Globus pallidus (tissue), 1 donor: ENCODE results near the gene YTHDF1.

ENCODE experiments used
- DNase-seq: peaks from one replicate; pipeline ENCODE4 v3.0.0-alpha.2; 2015; ENCODE audit warnings: low spot score

YTHDF1 gene

GRCh38 chr20:63248835-63249591 is 33.1 kb upstream of the YTHDF1 start:
- DNase-seq = no peak

- DNase-seq = no peak
Observed at GRCh38 chr20:63247671-63248228, 31.8 kb upstream of the YTHDF1 start.

DNA sequence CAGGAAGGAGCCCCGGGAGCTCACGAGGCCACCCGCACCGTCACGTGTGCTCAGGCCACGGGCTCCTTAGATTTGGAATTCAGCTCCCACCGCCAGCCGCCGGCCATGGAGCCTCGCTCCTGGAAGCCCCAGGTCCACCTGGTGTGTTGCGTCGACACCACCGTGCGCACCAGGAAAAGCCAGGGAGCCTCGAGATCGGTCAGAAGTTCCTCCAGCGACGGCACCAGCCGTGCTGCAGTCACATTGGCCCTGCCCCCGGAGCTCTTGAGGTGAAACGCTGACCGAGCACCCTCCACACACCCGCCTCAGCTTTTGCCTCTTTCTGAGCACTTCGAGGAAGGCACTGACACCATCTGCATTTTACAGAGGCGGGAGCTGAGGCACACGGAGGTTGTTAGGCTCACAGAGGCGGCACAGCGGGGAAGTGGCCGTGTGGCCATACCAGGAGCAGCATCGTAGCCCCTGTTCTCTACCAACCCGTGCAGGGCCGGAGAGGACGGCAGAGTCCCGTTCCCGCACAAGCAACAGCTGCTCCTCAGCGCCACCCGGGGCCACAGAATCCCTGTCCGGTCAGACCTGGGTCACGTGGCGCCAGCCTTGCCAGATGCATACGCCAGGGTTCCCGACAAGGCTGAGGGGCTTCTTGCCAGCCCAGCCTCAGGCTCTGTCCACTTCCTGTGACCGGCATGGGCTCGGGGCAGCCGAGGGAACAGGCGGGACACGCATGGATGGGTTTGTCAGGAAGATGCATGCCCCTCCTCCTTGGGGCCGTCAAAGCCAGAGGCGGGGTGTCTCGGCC is 30.8 kb upstream of the YTHDF1 start:
- no peak for DNase-seq

DNA sequence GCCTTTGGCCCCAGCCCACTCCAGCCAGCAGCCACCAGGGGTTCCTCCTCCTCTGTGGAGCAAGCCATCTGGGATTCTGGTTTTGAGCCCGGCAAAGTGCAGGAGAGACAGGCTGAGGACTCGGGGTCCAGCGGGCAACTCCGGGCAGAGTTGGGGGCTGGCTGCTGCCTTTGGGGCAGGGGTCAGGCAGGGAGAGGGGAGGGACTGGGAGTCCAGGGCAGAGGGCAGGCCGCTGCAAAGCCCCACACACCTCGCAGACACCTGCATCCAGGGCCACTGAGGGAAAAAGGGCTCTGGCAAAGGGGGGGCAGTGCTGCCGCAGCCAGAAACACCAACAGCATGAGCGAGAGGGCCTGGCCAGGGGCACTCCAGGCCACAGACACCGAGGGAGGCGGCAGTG is 28.5 kb upstream of the YTHDF1 start:
- DNase-seq = no peak

GRCh38 chr20:63243604-63244247 is 27.8 kb upstream of the YTHDF1 start:
- no peak for DNase-seq

- no peak for DNase-seq
Observed at GRCh38 chr20:63242736-63243135, 26.8 kb upstream of the YTHDF1 start.

DNA sequence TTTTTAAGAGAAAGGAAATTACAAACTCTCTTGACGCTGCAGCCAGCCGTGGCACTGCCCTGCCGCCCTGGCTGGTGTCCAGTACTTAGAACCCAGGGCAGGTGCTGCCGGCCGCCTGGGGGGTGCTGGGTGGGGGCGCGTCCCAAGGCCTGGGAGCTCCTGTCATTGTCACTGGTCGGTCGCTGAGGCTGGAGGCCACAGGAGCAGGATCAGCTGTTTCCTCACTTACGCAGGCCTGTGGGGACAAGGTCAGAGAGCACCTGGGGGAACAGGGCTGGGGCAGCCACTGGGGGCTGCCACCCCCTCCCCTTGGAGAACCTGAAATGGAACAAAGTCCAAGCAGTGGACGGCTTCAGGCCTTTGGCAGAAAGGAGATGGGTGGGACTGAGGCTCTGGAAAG is 25.3 kb upstream of the YTHDF1 start:
- DNase-seq = no peak

DNA sequence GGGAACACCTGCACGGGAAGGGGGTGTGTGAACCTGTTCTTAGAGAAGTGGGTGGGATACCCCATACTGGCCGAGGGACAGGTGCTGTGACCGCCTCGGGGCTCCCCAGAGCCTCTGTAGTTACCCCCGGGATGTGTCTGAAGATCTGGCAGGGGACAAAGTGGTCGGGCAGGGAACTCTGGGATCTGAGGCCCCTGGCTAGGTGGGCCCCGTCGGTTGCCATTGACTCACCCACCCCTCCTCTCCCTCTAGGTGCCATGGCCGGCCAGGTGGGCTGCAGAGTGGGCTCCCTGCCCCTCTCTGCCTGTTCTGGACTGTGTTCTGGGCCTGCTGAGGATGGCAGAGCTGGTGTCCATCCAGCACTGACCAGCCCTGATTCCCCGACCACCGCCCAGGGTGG is 24.1 kb upstream of the YTHDF1 start:
- DNase-seq = no peak

DNA sequence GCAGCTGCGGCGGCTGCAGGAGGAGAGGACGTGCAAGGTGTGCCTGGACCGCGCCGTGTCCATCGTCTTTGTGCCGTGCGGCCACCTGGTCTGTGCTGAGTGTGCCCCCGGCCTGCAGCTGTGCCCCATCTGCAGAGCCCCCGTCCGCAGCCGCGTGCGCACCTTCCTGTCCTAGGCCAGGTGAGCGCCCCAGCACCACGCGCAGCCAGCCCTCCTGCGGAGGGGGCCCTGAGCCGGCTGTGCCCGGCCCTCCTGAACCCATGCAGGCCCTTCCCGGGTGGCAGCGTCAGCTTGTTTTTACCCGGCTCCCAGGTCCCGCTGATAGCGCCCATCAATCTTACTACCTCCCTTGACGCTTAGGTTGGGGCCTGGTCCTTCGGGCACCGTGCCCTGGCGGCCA is 23.5 kb upstream of the YTHDF1 start:
- DNase-seq = no peak

- DNase-seq = peak; percentile 40
Observed at GRCh38 chr20:63238514-63239125, 22.7 kb upstream of the YTHDF1 start.

- DNase-seq = no peak
Observed at GRCh38 chr20:63238031-63238430, 22.1 kb upstream of the YTHDF1 start.

- no peak for DNase-seq
Observed at GRCh38 chr20:63236116-63236837, 20.3 kb upstream of the YTHDF1 start.

DNA sequence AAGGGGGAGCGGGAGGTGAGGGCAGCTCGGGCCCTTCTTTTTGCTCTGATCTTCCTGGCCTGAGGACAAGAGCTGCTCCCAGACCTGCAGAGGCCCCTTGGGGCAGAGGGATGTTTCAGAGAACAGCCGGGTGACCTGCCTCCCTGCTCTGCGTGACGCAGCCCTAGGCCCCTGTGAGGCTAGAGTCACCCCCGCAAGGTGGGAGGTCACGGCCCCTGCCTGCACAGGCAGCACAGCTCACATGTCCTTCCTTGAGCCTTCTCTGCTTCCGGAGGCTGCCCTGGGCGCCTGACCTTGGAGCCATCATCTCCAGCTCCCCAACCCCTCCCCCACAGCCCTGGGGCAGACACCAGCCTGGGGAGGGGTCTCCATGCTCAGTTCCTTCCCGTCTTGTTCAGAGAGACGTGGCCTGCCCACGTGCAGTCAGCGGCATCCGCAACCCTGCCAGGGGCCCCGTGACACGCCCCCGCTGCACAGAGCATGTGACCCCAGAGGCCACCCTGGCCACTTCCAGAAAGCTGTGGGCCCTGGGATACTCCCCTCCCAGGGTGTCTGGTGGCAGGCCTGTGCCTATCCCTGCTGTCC is 19.6 kb upstream of the YTHDF1 start, which contains the start of gene BIRC7:
TSS of gene BIRC7 (plus strand) at position 507 of the 585 bp plus-strand sequence. CDS start 192 bp downstream, outside the sequence.
- no peak for DNase-seq

- DNase-seq = no peak
Observed at GRCh38 chr20:63234693-63235398, 18.9 kb upstream of the YTHDF1 start.

- DNase-seq = no peak
Observed at GRCh38 chr20:63233924-63234323, 18.0 kb upstream of the YTHDF1 start.

DNA sequence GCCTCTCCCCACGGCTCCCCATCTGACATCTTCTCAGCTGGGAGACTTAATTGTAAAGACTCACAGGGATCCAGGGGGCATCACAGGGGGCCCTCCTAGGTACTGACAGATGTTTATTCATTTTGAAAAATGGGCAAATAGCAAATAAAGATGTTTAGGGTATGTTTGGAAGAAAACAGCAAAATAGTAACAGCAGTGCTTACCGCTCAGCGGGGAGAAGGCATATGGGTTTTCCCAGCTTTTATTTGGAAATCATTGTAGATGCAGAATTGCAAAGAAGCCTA is 17.1 kb upstream of the YTHDF1 start:
- no peak for DNase-seq

DNA sequence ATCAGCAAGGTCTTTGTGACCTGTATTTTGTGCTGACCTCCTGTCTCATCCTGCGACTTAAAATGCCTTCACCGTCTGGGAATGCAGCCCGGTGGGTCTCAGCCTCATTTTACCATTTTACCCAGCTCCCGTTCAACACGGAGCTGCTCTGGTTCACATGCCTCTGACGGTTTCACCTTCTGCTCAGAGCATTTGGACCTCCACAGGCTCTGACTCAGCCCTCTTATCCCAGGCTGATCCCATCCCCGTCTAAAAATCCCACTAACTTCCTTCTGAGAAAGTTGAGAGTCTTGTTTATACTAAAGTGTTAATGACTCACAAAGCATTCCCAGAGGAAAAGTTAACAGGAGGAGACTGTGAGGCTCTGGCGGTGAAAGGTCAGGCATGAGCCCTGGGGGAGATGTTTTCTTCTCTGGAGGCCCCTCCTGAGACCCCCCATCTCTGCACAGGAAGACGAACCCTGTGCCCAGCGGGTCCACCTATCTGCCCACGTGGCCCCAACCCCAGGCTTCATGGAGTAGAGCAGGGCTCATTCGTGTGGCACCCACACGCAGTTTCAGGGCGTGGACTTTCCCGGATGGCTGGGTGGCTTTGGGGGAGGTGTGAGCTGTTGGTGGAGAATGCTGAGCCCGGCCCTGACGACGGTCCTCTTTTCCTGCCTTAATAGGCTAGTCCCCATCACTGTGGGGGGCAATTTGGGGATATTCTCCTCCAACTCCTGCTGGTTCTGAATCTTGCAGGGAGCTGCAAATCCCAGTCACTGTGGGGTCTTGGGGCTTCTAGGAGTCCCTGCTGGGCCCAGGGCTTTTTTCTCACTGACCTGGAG is 16.5 kb upstream of the YTHDF1 start:
- no peak for DNase-seq

DNA sequence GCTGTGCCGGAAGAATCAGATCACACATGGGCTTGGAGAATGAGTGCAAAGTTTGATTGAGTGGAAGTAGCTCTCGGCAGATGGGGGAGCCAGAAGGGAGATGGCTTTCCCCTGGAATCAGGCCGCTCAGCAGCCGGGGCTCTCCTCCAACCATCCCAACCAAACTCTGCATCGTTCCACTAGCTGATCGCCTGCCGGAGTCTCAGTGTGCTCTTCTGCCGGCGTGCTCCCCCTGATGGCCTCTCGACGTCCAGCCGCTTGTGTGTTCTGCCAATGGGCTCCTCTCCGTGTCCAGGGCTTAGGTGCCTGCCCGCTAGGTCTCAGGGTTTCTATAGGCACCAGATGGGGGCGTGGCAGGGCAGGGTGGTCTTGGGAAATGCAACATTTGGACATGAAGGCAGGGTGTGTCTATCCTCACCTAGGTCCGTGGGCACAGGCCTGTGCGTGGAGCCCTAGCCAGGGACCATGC is 14.9 kb upstream of the YTHDF1 start:
- peak; percentile 70 for DNase-seq

GRCh38 chr20:63228806-63229205 is 12.9 kb upstream of the YTHDF1 start:
- no peak for DNase-seq

DNA sequence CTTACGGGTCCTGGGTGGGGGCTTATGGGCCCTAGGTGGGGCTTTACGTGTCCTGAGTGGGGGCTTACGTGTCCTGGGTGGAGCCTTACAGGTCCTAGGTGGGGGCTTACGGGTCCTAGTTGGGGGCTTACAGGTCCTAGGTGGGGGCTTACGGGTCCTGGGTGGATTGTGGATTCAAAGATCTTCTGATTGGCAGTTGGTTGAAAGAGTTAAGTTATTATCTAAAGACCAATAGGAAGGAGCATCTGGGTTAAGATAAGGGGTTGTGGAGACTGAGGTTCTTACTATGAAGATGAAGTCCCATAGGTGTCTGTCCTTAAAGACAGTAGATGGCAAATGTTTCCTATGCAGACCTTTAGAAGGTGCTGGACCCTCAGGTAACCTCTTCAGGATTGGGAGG is 11.3 kb upstream of the YTHDF1 start:
- no peak for DNase-seq
